ENCODE measurements around the gene TCERG1L.

TCERG1L gene

GRCh38 chr10:131219584-131219886 is 92.0 kb downstream of the TCERG1L start:
- TF ChIP-seq, protein P1, sequence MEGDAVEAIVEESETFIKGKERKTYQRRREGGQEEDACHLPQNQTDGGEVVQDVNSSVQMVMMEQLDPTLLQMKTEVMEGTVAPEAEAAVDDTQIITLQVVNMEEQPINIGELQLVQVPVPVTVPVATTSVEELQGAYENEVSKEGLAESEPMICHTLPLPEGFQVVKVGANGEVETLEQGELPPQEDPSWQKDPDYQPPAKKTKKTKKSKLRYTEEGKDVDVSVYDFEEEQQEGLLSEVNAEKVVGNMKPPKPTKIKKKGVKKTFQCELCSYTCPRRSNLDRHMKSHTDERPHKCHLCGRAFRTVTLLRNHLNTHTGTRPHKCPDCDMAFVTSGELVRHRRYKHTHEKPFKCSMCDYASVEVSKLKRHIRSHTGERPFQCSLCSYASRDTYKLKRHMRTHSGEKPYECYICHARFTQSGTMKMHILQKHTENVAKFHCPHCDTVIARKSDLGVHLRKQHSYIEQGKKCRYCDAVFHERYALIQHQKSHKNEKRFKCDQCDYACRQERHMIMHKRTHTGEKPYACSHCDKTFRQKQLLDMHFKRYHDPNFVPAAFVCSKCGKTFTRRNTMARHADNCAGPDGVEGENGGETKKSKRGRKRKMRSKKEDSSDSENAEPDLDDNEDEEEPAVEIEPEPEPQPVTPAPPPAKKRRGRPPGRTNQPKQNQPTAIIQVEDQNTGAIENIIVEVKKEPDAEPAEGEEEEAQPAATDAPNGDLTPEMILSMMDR (conservative IDR thresholded peaks at IDR 0.05; ENCODE audit: control insufficient read depth, insufficient read depth, low read depth, low read length): no peak
- no peak for DNase-seq (ENCODE audit: low read depth)
- no peak overlapping the region for H3K4me3 ChIP-seq (ENCODE audit: control insufficient read depth, low read depth, low read length)

DNA sequence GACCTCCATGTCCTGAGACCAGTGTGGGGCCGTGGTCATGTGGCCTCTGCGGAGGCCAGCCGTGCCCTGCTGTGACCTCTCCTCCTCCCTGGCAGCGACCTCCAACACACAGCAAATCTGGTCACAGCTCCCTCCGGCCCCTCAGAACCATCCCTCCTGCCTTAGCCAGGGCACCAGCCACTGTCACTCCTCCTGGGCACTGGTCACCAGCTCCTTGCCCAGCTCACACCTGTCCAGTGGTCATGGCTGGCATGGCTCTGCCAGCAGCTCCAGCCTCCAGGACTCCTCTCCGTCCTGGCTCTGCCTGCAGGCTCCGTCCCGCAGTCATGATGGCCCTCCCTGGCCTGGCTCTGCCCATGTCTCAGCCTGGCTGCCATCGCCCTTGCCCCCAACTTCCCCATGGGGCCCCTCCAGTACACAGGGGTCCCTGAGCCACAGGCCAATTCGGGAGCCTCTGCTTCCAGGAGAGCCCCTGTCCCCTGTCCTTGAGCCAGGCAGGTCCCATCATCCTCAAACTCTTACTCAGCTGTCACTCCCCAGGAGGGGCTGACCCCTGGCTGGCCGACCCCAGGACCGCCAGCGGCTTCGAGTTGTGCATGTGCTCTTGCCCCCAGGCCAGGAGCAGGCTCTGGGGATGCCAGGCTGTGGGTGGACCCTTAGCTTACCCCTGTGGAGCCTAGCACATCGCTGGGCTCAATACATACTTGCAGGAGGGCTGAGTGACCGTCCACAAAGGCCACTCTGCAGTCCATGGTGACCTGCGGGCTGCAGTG is 92.5 kb downstream of the TCERG1L start:
- no peak overlapping the region for H3K4me3 ChIP-seq (ENCODE audit: control insufficient read depth, low read depth, low read length)
- TF ChIP-seq, protein P1 (conservative IDR thresholded peaks at IDR 0.05; ENCODE audit: control insufficient read depth, insufficient read depth, low read depth, low read length): no peak
- DNase-seq (ENCODE audit: low read depth): no peak

DNA sequence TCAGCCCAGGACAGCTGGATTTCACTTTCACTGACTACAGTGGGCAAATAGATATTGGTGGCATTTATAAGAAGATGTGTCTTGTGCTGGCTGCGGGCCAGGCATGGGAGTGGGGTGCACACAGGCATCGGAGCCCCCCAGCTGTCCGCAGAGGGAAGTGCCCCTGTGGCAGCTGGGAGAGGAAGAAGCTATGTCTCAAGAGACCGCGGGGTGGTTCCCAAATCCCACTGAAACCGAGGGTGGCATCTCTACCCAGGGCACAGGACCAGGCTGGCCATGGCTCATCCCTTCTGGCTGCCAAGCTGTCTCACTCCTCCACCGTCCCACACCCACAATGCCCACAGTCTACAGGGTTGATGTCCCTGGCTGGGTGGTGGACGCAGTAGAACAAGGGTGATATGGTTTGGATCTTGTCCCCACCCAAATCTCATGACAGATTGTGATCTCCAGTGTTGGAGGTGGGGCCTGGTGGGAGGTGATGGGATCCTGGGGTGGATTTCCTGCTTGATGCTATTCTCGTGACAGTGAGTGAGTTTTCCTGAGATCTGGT is 94.8 kb downstream of the TCERG1L start:
- DNase-seq (ENCODE audit: low read depth): no peak
- TF ChIP-seq, protein P1 (conservative IDR thresholded peaks at IDR 0.05; ENCODE audit: control insufficient read depth, insufficient read depth, low read depth, low read length): no peak
- H3K4me3 ChIP-seq (ENCODE audit: control insufficient read depth, low read depth, low read length): no peak overlapping the region

DNA sequence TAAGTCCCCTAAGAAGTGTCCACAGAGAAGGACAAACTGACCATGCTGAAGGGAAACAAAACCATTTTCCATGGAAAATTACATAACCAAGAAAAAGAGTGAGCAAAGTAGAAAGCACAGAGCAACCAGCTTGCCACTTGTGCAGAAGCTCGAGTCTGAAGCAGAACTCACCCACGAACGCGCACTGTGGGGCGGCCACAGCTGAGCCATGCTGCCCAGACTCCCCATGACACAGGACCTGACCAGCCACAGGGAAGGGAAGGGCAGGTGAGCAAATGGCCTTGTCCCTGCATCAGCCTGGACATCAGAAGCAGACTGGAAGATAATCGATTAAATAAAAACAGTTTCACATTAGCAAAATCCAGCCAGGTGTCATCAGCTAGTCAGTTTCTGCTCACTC is 95.7 kb downstream of the TCERG1L start:
- DNase-seq (ENCODE audit: low read depth): no peak
- TF ChIP-seq, protein P1 (conservative IDR thresholded peaks at IDR 0.05; ENCODE audit: control insufficient read depth, insufficient read depth, low read depth, low read length): no peak
- no peak overlapping the region for H3K4me3 ChIP-seq (ENCODE audit: control insufficient read depth, low read depth, low read length)

DNA sequence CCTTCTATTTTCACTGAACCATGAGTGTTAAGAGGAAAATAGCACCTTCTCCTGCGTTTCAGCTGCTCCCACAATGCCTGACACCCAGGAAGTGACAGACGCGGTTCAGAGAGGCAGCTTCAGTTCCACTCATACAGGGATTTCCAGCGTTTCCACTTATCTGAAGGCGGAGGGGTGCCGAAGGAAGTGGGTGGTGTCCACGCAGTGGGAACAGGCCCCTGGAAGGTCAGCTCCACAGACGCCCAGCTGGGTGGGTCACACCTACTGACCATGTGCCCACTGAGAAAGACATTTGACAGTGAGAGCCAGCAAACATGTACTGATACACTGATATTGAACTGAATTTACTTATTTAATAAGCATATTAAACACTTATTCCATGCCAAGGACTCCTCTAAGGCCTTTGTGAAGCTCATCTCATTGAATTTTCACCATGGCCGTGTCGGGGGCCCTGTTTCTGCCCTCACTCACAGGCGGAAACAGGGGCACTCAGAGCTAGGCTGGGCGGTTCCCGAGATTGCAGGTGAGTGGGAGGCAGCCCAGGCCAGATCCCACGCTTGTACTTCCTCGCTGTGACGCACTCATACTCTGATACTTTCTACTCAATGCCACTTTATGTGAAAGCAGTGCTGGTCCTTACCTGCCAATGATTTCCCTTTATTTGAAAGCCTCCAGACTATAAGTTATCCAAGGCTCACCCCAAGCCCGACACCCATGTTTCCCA is 96.8 kb downstream of the TCERG1L start:
- DNase-seq (ENCODE audit: low read depth): no peak
- TF ChIP-seq, protein P1 (conservative IDR thresholded peaks at IDR 0.05; ENCODE audit: control insufficient read depth, insufficient read depth, low read depth, low read length): no peak
- H3K4me3 ChIP-seq (ENCODE audit: control insufficient read depth, low read depth, low read length): no peak overlapping the region

DNA sequence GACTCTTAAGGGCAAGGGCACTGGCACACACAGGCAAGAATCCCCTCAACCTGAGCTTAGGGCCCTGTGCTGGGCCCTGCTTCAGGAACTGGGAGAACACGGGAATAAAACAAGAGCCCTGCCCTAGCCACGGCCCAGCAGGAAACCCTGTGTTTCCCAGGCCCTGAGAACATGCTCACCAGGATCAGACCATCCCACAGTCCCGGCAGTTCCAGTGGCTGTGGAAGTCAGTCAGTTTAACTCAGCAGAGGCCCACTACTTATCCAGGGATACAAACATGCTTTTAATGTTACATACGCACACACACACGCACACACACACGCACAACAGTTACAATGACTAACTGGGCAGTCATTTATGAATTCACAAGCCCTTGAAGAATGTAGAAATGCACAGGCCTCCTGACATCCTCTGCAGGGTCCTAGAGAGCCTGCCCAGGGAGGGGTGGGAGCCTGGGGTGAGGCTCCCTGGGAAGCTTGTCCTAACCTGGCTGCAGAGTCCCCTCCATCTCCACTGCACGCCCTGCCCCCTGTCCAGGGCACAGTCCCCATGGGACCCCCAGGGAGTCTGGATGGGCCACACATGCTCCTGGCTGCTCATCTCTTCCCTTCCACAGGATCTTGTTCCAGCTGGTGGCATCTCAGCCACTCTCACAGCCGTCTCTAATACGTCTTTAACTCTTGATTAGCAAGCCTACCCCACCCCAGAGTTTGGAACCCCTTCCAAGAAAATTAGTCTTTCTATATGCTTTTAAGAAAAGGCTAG is 97.6 kb downstream of the TCERG1L start:
- DNase-seq (ENCODE audit: low read depth): no peak
- H3K4me3 ChIP-seq (ENCODE audit: control insufficient read depth, low read depth, low read length): no peak overlapping the region
- TF ChIP-seq, protein P1 (conservative IDR thresholded peaks at IDR 0.05; ENCODE audit: control insufficient read depth, insufficient read depth, low read depth, low read length): no peak

Data from fibroblast of mammary gland (primary cell).